NCI-H2107 (cell line): ENCODE results near the gene ATP2C2.

ENCODE experiments used
- DNase-seq: peaks from one replicate; lab custom pipeline; 2025; lab: John Stamatoyannopoulos, UW

The ATP2C2 gene

DNA sequence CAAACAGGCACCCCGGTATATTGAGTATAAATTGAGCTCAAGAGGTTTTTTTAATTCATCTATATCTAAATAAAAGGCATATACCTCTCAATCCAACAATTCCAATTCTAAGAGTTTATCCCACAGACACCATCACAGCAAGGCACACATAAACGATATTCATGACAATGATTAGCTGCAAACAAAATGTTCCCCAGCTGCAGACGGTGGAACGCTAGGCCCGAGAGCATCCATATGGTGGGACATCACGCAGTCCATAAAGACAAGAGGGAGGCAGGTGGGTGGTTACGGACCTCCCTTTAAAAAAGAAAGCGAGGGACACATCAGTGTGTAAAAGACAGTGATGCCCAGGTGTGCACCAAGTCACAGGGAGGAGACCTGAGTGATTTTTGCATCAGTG, 108.1 kb downstream of the ATP2C2 start:
- no peak for DNase-seq

DNA sequence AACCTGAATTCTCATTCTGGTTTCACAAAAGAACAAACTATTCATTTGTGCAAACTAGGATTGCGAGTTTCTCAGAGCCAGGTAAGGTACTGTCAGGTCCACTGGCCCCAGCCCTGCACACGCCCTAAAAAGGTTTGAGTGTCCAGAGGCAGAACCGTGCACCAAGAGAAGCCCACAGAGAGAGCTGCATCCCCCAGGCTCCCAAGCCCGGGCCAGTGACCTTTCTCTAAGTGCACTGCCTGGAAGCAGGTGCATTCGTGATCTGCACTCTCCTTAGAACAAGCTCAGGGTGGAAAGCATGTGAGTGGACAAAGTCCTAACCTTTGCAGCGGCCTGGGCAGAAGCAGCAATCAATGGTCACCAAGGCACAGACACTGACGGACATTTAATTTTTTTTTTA, 109.3 kb downstream of the ATP2C2 start:
- DNase-seq, result no peak

DNA sequence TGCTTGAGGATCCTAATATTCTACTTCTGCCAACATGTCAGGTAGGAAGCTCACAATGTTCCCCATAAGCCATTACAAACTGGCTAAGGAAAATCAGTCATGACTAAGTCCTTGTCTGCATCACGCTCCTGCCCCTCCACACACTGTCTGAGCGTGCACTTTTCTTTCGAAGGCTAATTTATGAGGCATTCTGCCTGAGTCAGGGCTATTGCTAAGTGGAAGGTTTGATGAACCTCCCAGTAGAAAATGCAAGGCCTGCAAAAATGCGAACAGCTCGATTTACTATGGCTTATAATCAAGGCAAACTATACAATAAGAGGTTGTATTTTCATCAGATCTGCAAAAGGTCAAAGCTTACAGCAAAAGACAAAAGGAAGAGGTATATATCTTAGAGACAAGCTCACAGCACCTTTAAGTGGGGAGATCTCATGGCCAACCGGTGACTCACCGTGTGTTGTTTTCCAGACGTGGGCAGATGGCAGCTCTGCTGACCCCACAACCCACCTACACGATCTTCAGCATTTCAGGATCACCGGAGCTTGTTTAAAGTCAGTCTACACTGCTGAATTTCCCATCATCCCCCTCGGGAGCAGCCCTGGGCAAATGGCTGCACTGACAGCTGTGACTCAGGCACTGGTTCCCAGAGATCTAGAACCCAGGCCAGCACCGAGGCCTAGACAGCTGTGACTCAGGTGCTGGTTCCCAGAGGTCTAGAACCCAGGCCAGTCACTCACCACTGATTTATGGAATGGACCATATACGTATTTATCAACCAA, 110.0 kb downstream of the ATP2C2 start:
- DNase-seq, result no peak

- DNase-seq, result no peak
Measured at GRCh38 chr16:84479716-84480450, 111.5 kb downstream of the ATP2C2 start.

- DNase-seq, result no peak
Measured at GRCh38 chr16:84481051-84481735, 112.9 kb downstream of the ATP2C2 start.

- DNase-seq, result no peak
Measured at GRCh38 chr16:84482001-84482891, 113.9 kb downstream of the ATP2C2 start.

GRCh38 chr16:84482951-84483881, 114.9 kb downstream of the ATP2C2 start:
- no peak for DNase-seq

DNA sequence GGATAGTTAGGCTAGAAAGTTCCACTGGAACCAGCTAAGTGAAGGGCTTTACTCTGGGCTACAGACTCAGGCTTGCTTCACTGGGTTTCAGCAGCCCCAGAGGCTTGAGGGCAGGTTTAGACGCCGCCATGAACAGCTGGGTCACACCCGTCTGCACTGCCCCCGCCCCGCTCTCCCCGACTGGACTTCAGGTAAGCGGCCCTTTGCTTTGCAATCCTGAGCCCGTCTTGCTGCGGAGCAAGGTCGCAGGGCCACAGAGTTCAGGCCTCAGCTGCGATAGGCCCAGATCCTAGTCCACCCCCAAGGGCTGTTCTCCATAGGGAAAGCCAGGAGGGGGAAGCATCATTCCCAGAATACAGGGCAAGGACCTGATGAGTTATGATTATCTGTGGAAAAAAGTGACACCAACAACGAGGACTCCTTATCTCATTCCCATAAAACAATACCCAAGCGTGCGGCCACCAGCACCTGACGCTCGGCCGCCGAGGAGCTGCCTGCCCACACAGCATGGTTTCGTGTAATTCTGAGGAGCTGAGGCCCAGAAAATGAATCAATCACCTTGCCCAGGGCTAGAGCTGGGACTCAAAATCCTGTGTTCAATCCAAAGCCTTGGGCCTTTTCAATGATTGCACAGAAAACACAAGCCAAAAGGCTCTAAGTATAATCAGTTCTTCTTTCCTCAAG, 115.7 kb downstream of the ATP2C2 start:
- no peak for DNase-seq

DNA sequence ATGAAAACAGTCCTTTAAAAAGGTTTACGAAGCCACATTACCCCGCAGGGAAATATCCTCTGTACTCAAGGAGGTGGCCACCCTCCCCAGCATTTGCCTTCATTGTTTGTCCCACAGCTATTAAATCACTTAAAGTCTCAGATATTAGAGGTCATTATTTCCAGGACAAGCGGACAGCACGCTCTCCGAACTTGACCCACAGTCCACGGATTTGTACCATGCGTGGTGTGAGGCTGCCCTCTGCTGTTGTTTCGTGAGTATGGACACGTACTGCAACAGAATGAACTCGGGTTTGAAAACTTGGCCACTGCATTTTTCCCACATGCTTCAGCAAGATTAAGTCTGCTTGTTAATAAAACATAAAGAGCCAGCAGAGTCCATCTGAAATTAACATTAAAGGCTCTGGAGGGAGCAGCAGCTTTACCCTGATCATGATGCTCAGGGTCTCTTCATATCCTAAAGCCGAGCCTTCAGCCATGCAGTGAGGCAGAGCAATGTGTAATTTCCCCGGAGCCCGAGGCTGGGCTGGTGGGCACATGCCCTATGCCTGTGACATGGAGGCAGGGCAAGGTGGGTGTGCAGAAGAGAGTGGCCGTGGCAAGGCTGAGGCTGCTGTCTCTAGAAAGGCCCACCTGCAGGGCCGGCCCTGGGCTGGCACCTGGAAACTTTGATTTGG, 116.4 kb downstream of the ATP2C2 start:
- no peak for DNase-seq

DNA sequence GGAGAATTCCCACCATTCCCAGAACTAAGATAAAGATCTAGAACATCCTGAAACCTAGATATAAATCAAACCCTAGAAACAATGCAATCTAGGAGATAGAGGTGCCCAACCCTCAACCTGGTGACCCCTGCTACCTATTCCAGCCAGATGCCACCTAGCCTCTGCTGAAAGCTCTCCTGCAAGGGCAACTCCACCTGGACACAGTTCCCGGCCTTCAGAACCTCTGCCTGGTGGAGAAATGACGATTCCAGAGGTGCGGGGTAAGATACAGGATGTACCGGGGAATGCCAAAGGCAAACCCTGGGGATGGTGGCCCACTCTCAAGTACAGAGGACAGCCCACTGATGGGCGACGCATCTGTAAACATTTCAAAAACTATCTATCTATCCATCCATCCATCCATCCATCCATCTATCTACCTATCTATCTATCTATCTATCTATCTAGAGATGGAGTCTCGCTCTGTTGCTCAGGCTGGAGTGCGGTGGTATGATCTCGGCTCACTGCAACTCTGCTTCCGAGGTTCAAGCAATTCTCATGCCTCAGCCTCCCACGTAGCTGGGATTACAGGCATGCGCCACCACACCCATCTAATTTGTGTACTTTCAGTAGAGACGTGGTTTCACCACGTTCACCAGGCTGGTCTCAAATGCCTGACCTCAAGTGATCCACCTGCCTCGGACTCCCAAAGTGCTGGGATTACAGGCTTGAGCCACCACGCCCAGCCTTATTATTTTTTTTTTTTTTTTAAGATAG, 117.1 kb downstream of the ATP2C2 start:
- DNase-seq, result no peak

GRCh38 chr16:84486126-84486525, 117.8 kb downstream of the ATP2C2 start:
- DNase-seq, result no peak

DNA sequence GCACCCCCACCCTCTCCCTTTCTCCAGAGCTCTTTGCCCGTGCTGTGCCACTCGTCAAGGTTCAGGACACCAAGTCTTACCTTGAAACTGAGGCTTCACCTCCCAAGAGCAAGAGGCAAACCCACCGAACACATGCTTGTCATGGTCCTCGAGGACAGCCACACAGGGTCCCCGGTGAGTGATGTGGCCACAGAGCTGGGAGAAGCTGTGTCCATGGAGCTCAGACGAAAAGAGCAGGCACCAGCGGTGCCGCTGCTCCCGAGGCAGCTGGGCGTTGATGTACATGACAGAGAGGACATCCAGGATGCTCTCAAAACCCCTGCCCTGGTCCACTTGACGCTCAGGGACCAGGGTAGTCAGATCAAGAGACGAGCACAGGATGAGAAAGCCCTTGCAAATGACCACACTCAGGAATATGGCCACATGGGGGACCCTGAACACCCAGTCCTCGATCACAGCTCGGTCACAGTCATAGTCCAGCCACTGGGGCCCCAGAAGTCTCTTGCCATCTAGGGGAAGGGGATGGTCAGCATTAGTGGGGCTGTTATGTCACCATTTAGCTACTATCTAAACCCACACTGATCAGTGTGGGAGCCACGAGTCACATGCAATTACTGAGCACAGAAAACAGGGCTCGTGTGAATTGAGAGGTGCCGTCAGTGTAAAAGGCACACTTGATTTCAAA, 118.4 kb downstream of the ATP2C2 start:
- no peak for DNase-seq

DNA sequence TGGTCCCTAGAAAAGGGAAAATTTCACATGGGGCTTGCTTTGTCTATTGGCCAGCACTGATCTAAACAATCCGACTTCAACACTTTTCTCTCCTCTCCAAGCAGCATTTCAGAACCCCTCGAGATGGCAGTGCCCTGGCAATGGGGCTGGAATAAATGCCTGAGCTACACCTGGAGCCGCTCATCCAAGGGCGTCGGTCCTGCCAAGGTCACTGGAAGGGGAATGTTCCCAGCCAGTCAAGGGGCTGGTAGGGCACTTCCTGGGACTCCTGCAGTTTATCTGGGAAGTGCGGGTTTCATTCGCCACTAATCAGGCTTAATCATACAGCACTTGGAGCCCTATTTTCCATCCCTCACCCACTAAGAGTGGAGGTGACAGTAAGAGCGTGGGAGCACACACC, 119.0 kb downstream of the ATP2C2 start:
- no peak for DNase-seq

GRCh38 chr16:84489131-84489530, 120.8 kb downstream of the ATP2C2 start:
- DNase-seq, result no peak

DNA sequence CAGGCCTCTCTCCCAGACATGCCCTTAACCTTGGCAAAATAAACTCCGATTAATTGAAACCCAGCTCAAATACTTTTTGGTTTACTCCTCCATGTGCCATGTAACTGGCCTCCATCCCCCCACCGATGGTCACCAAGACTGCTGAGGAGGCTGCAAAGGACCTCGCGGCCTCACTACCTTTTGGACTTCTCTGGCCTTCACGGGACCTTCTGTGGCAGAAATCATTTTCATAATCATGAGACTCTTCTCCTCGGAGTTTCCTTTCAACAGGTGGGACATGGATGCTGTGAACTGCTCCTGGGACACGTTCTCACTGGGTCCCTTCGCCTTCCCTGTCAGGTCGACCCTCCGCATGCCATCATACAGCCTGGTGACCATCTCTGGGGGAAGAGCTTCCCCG, 127.2 kb downstream of the ATP2C2 start:
- no peak for DNase-seq

GRCh38 chr16:84496991-84497390, 128.7 kb downstream of the ATP2C2 start:
- DNase-seq, result no peak

DNA sequence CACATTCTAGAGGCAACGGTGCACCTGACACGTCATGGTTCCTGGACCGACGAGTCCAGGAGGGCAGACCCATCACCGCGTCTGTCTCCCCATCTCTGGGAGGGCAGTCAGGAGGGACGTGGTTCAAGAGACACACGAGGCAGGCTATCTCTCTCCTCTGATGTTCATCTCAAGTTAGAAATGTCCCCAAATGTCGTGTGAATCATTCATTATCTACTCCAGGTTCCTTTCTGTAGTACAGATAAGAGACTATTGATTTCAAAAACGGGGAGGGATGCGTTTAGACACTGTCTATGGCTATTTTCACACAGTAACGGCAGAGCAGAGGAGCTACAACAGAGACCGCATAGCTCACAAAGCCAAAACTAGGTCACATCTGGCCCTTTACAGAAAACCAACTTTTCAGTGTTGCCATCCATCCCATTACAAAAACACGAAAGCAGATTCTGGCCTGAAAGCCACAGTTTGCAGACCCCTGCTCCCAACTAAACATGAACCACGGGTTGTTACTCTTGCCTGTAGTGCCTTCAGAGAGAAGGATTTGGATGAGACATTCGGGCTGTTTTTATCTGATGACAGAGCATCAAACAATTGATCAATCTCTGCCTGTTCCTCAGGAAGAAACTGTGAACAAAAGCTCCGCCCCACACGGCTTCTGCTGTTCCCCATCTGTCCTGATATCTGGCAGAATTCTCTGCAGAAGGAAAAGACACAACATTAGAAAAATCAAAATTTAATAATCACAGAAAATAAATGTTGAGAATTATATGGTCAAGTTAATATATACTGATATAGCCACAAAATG, 129.3 kb downstream of the ATP2C2 start:
- no peak for DNase-seq

- no peak for DNase-seq
Measured at GRCh38 chr16:84498223-84498610, 129.9 kb downstream of the ATP2C2 start.
